ENCODE results near the gene NMBR. TPM values are rescaled to one million over a fixed set of nuclear protein-coding genes. Genes with fewer than 3 reads are reported as not detected.

Gene NMBR
- total RNA-seq, 2 donors from 2014 or later = 0.49 TPM; not detected in 1

GRCh38 chr6:142138876-142139275 lies 8.0 kb downstream of the NMBR start:
- no peaks in the 10 kb centered on the region for H3K36me3 ChIP-seq

DNA sequence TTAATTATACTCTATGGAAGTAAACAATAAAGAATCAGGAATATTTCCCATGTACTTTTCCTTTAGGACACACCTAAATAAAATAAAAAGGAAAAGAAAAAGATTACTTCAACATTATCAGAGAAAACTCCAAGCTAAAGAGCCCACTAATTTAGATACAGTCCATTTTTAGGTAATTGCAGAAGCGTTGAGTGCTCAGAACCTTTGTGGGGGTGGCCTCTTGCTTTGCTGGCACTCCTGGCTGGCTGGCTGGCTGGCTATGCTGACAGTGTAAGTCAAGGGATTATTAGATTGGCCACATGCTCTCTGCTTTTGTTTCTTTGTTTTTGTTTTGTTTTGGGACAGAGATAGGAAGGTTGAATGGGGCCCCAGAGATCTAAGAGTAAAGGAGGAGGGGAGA lies 14.3 kb downstream of the NMBR start, which contains the start of gene GJE1:
Gene GJE1, plus strand, starts transcription at position 301 of the 400 bp plus-strand sequence. CDS start 234 bp downstream, outside the sequence.
- no peak for TF ChIP-seq CTCF (IDR thresholded peaks at IDR 0.05)
- DNase-seq (ENCODE audit: low spot score) = no peak
- ATAC-seq (ENCODE audit: insufficient number of reproducible peaks, low FRiP score, low read depth) = no peak

More at GRCh38 chr6:142138876-142139275, 8.0 kb downstream of the NMBR start:
- Histone ChIP-seq H3K9me3 (no peaks in the 10 kb centered on the region), H3K27me3 (replicated peaks; ENCODE audit: insufficient read depth) (no peaks in the 10 kb centered on the region), H3K4me3 (no peak overlapping the region), H3K27ac (no peak overlapping the region), H3K4me1 (ENCODE audit: control insufficient read depth in 1 of 2, low read depth in 2 of 2) (no peaks in the 10 kb centered on the region)
- ATAC-seq (ENCODE audit: insufficient number of reproducible peaks, low FRiP score, low read depth) = no peak
- DNase-seq (ENCODE audit: low spot score) = no peak
- no peak for TF ChIP-seq CTCF (IDR thresholded peaks at IDR 0.05)

GRCh38 chr6:142130814-142131213 lies 16.1 kb downstream of the NMBR start:
- DNase-seq (ENCODE audit: low spot score) (no peak), ATAC-seq (ENCODE audit: insufficient number of reproducible peaks, low FRiP score, low read depth) (no peak)
- no peak overlapping the region for H3K27ac ChIP-seq
- H3K36me3 ChIP-seq = no peaks in the 10 kb centered on the region
- no peaks in the 10 kb centered on the region for H3K9me3 ChIP-seq
- no peaks in the 10 kb centered on the region for H3K4me1 ChIP-seq (ENCODE audit: control insufficient read depth in 1 of 2, low read depth in 2 of 2)
- no peaks in the 10 kb centered on the region for H3K27me3 ChIP-seq (replicated peaks; ENCODE audit: insufficient read depth)
- TF ChIP-seq CTCF (IDR thresholded peaks at IDR 0.05) = no peak
- no peak overlapping the region for H3K4me3 ChIP-seq

More for the DNA sequence above, 14.3 kb downstream of the NMBR start, which contains the start of gene GJE1:
- Histone ChIP-seq H3K36me3 (no peaks in the 10 kb centered on the region), H3K9me3 (no peaks in the 10 kb centered on the region), H3K27ac (no peak within 1 kb of the TSS), H3K4me3 (no peak within 1 kb of the TSS), H3K27me3 (replicated peaks; ENCODE audit: insufficient read depth) (no peaks in the 10 kb centered on the region), H3K4me1 (ENCODE audit: control insufficient read depth in 1 of 2, low read depth in 2 of 2) (no peaks in the 10 kb centered on the region)

GRCh38 chr6:142121342-142121741 lies 25.6 kb downstream of the NMBR start:
- ATAC-seq (ENCODE audit: insufficient number of reproducible peaks, low FRiP score, low read depth) (no peak), DNase-seq (ENCODE audit: low spot score) (no peak)
- Histone ChIP-seq H3K4me1 (ENCODE audit: control insufficient read depth in 1 of 2, low read depth in 2 of 2) (no peaks in the 10 kb centered on the region), H3K9me3 (no peaks in the 10 kb centered on the region), H3K4me3 (no peak overlapping the region), H3K36me3 (no peaks in the 10 kb centered on the region), H3K27me3 (replicated peaks; ENCODE audit: insufficient read depth) (no peaks in the 10 kb centered on the region), H3K27ac (no peak overlapping the region)
- TF ChIP-seq CTCF (IDR thresholded peaks at IDR 0.05) = no peak

DNA sequence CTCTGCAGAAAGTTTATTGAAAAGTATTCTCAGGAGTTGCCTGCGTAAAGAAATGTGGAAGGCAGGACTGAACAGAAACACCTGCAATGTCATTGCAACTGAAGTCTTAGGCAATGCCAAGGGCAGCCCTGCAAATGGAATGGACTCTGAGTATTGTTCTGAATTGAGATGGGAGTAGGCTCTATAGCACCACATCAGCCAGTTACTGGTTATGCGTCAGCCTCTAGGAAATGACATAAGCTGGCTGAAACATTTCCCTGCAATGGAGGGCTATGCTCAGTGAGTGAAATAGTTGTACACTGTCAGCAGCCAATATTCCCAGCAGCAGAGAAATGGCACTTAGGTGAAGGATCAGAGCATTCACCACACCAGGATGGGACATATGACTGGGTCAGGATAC lies 28.0 kb downstream of the NMBR start:
- no peaks in the 10 kb centered on the region for H3K9me3 ChIP-seq
- no peaks in the 10 kb centered on the region for H3K4me1 ChIP-seq (ENCODE audit: control insufficient read depth in 1 of 2, low read depth in 2 of 2)
- H3K4me3 ChIP-seq = no peak overlapping the region
- TF ChIP-seq CTCF (IDR thresholded peaks at IDR 0.05) = no peak
- H3K27ac ChIP-seq = no peak overlapping the region
- no peaks in the 10 kb centered on the region for H3K36me3 ChIP-seq
- DNase-seq (ENCODE audit: low spot score) (no peak), ATAC-seq (ENCODE audit: insufficient number of reproducible peaks, low FRiP score, low read depth) (no peak)
- H3K27me3 ChIP-seq (replicated peaks; ENCODE audit: insufficient read depth) = no peaks in the 10 kb centered on the region

Data from thoracic aorta (tissue), 2 donors.